Effector memory CD4-positive, alpha-beta T cell (primary cell): ENCODE measurements around the gene BOLA3.

ENCODE experiments used
- DNase-seq, 3 donors: peaks; one replicate each; pipeline ENCODE4 v3.0.0-alpha.2; 2020
- H3K27ac ChIP-seq: 2 replicates; pipeline ENCODE4 v1.7.0; 2013; ENCODE audit warnings: mild to moderate bottlenecking, low read length, moderate library complexity; ENCODE audit not compliant: insufficient read depth, poor library complexity, severe bottlenecking
- H3K27me3 ChIP-seq: replicated peaks from 2 replicates; pipeline ENCODE4 v1.7.0; 2013; ENCODE audit warnings: mild to moderate bottlenecking, low read length; ENCODE audit not compliant: insufficient read depth, control insufficient read depth, poor library complexity, severe bottlenecking
- H3K36me3 ChIP-seq: 2 replicates; pipeline ENCODE4 v1.7.0; 2013; ENCODE audit warnings: mild to moderate bottlenecking, low read length, moderate library complexity; ENCODE audit not compliant: control insufficient read depth, insufficient read depth
- H3K4me1 ChIP-seq: 2 replicates; pipeline ENCODE4 v1.7.0; 2013; ENCODE audit warnings: low read length, mild to moderate bottlenecking; ENCODE audit not compliant: control insufficient read depth, insufficient read depth, poor library complexity, severe bottlenecking
- H3K4me3 ChIP-seq: 2 replicates; pipeline ENCODE4 v1.7.0; 2013; ENCODE audit warnings: low read length, low read depth, mild to moderate bottlenecking; ENCODE audit not compliant: insufficient read depth, poor library complexity, severe bottlenecking
- H3K9me3 ChIP-seq: 2 replicates; pipeline ENCODE4 v1.7.0; 2013; ENCODE audit warnings: mild to moderate bottlenecking, low read length, moderate library complexity; ENCODE audit not compliant: control insufficient read depth

BOLA3 gene

GRCh38 chr2:74105413-74105812 is 42.3 kb downstream of the BOLA3 start:
- Histone ChIP-seq H3K9me3 (no peaks in the 10 kb centered on the region), H3K4me3 (no peak overlapping the region), H3K27ac (no peak overlapping the region), H3K27me3 (no peaks in the 10 kb centered on the region), H3K36me3 (peaks cover 17% of the 10 kb centered on the region), H3K4me1 (no peaks in the 10 kb centered on the region)
- no peak for DNase-seq

DNA sequence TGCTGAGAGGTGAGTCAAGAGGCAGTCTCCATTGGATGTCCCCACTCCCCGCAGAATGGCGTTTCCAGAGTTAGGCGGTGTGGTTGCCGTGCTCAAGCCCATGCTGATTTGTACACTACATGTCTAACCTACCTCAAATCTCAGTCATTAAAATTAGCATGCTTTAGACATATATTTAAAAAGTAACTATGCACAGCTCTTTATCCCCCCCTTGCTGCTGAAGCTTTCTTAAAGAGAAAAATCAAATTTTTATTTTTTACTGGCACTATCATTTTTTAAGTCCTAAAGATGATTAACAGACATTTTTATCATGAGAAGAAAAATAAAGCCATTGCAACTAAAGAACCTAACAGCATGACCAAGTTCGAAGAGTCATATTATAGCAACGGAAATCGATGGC is 42.9 kb downstream of the BOLA3 start:
- no peak overlapping the region for H3K4me3 ChIP-seq
- H3K27ac ChIP-seq: no peak overlapping the region
- H3K27me3 ChIP-seq: no peaks in the 10 kb centered on the region
- no peak for DNase-seq
- no peaks in the 10 kb centered on the region for H3K9me3 ChIP-seq
- peaks cover 23% of the 10 kb centered on the region for H3K36me3 ChIP-seq
- H3K4me1 ChIP-seq: no peaks in the 10 kb centered on the region

DNA sequence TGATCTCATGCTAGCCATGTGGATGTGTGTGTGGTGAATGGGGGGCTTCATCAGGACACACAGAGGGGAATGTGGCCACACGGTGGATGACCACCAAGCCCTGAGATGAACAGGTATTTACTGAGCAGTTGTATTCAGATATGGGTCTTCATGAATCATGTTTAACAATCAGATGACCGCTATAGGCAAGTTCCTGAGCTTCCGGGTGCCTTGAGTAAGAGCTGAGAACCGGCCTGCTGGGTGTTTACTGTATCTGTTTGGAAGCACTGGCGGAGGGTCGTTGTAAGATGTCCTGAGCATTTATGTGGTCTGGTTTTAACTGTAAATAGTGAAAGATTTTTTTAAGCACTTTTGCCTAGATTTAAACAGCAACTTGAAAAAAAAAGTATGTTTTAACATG is 43.9 kb downstream of the BOLA3 start:
- Histone ChIP-seq H3K4me1 (no peaks in the 10 kb centered on the region), H3K27me3 (no peaks in the 10 kb centered on the region), H3K36me3 (peaks cover 34% of the 10 kb centered on the region), H3K27ac (no peak overlapping the region), H3K4me3 (no peak overlapping the region), H3K9me3 (no peaks in the 10 kb centered on the region)
- DNase-seq: no peak

DNA sequence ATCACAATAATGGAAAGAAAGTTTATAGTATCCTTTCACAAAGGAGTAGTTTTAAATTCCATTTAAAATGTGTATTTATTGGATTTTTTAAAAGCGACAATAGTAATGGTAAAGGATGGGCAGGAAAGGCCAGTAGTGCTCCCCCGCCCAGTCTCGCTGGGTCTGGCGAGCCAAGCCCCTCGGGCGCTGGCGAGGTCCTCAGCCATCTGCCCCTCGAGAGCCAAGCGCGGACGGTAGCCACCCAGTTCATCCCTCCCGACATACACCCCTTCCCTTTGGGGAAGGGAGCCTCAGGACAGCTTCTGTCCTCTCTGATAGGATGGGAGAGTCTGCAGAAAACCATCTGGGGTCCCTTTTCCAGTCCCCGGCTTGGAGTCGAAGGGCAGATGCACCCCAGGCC is 45.2 kb downstream of the BOLA3 start:
- Histone ChIP-seq H3K27ac (no peak overlapping the region), H3K9me3 (no peaks in the 10 kb centered on the region), H3K27me3 (no peaks in the 10 kb centered on the region), H3K4me3 (no peak overlapping the region), H3K36me3 (peaks cover 35% of the 10 kb centered on the region), H3K4me1 (no peaks in the 10 kb centered on the region)
- no peak for DNase-seq

DNA sequence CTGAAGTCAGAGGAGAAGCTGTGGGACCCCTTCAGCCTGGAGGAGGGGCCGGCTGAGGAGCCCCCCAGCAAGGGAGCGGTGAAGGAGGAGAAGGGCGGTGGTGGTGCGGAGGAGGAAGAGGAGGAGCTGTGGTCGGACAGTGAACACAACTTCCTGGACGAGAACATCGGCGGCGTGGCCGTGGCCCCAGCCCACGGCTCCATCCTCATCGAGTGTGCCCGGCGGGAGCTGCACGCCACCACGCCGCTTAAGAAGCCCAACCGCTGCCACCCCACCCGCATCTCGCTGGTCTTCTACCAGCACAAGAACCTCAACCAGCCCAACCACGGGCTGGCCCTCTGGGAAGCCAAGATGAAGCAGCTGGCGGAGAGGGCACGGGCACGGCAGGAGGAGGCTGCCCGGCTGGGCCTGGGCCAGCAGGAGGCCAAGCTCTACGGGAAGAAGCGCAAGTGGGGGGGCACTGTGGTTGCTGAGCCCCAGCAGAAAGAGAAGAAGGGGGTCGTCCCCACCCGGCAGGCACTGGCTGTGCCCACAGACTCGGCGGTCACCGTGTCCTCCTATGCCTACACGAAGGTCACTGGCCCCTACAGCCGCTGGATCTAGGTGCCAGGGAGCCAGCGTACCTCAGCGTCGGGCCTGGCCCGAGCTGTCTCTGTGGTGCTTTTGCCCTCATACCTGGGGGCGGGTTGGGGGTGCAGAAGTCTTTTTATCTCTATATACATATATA is 46.0 kb downstream of the BOLA3 start:
- H3K9me3 ChIP-seq: no peaks in the 10 kb centered on the region
- no peak overlapping the region for H3K4me3 ChIP-seq
- no peak for DNase-seq
- no peak overlapping the region for H3K27ac ChIP-seq
- no peaks in the 10 kb centered on the region for H3K27me3 ChIP-seq
- H3K36me3 ChIP-seq: peaks cover 35% of the 10 kb centered on the region
- no peaks in the 10 kb centered on the region for H3K4me1 ChIP-seq

DNA sequence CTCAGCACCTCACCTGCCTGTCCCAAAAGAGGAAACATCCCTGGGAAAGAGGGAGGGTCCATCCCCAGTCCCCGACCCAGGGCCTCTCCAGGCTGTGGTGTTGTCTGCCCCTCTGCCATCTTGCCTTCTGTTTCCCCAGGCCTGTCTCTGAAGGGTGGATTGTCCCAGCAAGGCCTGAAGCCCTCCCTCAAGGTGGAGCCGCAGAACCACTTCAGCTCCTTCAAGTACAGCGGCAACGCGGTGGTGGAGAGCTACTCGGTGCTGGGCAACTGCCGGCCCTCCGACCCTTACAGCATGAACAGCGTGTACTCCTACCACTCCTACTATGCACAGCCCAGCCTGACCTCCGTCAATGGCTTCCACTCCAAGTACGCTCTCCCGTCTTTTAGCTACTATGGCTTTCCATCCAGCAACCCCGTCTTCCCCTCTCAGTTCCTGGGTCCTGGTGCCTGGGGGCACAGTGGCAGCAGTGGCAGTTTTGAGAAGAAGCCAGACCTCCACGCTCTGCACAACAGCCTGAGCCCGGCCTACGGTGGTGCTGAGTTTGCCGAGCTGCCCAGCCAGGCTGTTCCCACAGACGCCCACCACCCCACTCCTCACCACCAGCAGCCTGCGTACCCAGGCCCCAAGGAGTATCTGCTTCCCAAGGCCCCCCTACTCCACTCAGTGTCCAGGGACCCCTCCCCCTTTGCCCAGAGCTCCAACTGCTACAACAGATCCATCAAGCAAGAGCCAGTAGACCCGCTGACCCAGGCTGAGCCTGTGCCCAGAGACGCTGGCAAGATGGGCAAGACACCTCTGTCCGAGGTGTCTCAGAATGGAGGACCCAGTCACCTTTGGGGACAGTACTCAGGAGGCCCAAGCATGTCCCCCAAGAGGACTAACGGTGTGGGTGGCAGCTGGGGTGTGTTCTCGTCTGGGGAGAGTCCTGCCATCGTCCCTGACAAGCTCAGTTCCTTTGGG is 47.2 kb downstream of the BOLA3 start:
- Histone ChIP-seq H3K27ac (no peak overlapping the region), H3K27me3 (no peaks in the 10 kb centered on the region), H3K4me3 (no peak overlapping the region), H3K4me1 (no peaks in the 10 kb centered on the region), H3K36me3 (peaks cover 35% of the 10 kb centered on the region), H3K9me3 (no peaks in the 10 kb centered on the region)
- DNase-seq: no peak

- H3K27me3 ChIP-seq: no peaks in the 10 kb centered on the region
- no peaks in the 10 kb centered on the region for H3K4me1 ChIP-seq
- peaks cover 35% of the 10 kb centered on the region for H3K36me3 ChIP-seq
- H3K27ac ChIP-seq: no peak overlapping the region
- H3K9me3 ChIP-seq: no peaks in the 10 kb centered on the region
- DNase-seq: no peak
- H3K4me3 ChIP-seq: no peak overlapping the region
These were observed 47.9 kb downstream of the BOLA3 start for GRCh38 chr2:74099835-74100234.

GRCh38 chr2:74099271-74099670 is 48.4 kb downstream of the BOLA3 start:
- H3K4me1 ChIP-seq: no peaks in the 10 kb centered on the region
- DNase-seq: no peak
- H3K4me3 ChIP-seq: no peak overlapping the region
- H3K36me3 ChIP-seq: peaks cover 41% of the 10 kb centered on the region
- no peak overlapping the region for H3K27ac ChIP-seq
- H3K27me3 ChIP-seq: no peaks in the 10 kb centered on the region
- H3K9me3 ChIP-seq: no peaks in the 10 kb centered on the region

- no peaks in the 10 kb centered on the region for H3K9me3 ChIP-seq
- H3K36me3 ChIP-seq: peaks cover 55% of the 10 kb centered on the region
- no peaks in the 10 kb centered on the region for H3K27me3 ChIP-seq
- H3K4me3 ChIP-seq: no peak overlapping the region
- no peaks in the 10 kb centered on the region for H3K4me1 ChIP-seq
- H3K27ac ChIP-seq: no peak overlapping the region
- no peak for DNase-seq
These were observed 50.1 kb downstream of the BOLA3 start for GRCh38 chr2:74097574-74097973.

- H3K4me3 ChIP-seq: no peak overlapping the region
- no peaks in the 10 kb centered on the region for H3K4me1 ChIP-seq
- no peaks in the 10 kb centered on the region for H3K9me3 ChIP-seq
- no peak overlapping the region for H3K27ac ChIP-seq
- peaks cover 58% of the 10 kb centered on the region for H3K36me3 ChIP-seq
- no peak for DNase-seq
- no peaks in the 10 kb centered on the region for H3K27me3 ChIP-seq
These were observed 51.7 kb downstream of the BOLA3 start for GRCh38 chr2:74096052-74096451.
